Thyroid gland (tissue), 4 donors: ENCODE results near the gene HIVEP2.

ENCODE experiments used
- CTCF ChIP-seq, 6 experiments: fragments of 200-600 bp in 3 of 6; fragments of 450-650 bp in 3 of 6; sonication (generic) in 3 of 6; IDR thresholded peaks; one replicate each; pipeline ENCODE4 v1.5.1; 2016 to 2019; ENCODE audit warnings: antibody characterized with exemption in 6 of 6, mild to moderate bottlenecking in 2 of 6, inconsistent platforms in 1 of 6, moderate library complexity in 1 of 6
- POLR2A ChIP-seq, 2 donors: fragments of 450-650 bp; IDR thresholded peaks; one replicate each; pipeline ENCODE4 v1.6.1; 2017; ENCODE audit warnings: antibody characterized with exemption in 2 of 2, mild to moderate bottlenecking in 2 of 2, moderate library complexity in 1 of 2

GRCh38 chr6:142854589-142855488 is 90.1 kb downstream of the HIVEP2 start:
- no peak for TF ChIP-seq POLR2A (IDR thresholded peaks at IDR 0.05)
- TF ChIP-seq CTCF (IDR thresholded peaks at IDR 0.05) = no peak
